NCI-H2081 treated with DMSO at 0.1 percent for 48 hours (cell line): Measurements from ENCODE around the gene ATL2.
"Not testable (repeated sequence)": the region's sequence is repeated elsewhere in the genome, so short reads cannot be mapped to it uniquely, and the experiment has no call there.

Experiments
- DNase-seq: peaks from one replicate; lab custom pipeline; 2025; lab: John Stamatoyannopoulos, UW

Gene ATL2

GRCh38 chr2:38390947-38391346 is 13.9 kb upstream of the ATL2 start:
- DNase-seq: no peak

- DNase-seq: no peak
Measured at GRCh38 chr2:38387887-38388286, 10.8 kb upstream of the ATL2 start.

DNA sequence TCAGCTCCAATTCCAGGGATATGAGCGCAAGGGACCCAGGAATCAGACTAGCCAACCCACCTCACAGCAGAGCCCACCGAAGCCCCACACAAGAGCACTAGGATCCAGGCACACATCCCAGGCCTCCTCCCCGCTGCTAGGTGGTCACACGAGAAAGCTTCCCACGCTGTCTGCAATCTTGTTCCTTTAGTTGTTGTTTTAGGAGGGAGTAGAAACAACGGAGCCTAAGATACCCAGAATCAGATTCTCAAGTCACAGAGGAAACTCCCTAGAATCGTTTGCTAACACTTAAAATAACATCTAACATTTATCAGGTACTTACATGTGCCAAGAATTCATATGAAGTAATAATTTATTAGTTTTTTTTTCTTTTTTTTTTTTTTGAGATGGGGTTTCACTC is 9.7 kb upstream of the ATL2 start:
- DNase-seq: no peak

DNA sequence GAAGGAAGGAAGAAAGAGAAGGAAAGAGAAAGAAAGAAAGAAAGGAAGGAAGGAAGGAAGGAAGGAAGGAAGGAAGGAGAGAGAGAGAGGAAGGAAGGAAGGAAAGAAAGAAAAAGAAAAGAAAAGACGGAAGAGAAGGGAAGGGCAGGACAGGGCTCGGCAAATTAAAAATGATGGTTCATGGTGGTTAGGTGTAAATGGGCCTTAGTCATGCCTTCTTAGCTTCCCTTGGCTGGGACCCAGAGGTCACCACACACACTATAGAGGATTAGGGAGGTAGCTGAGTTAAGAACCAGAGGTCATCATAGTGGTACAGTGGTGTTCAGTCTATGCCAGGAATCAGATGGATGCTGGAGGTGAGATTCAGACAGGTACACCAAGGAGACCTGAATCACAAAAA is 9.3 kb upstream of the ATL2 start:
- no peak for DNase-seq

GRCh38 chr2:38384338-38384737 is 7.3 kb upstream of the ATL2 start:
- no peak for DNase-seq

DNA sequence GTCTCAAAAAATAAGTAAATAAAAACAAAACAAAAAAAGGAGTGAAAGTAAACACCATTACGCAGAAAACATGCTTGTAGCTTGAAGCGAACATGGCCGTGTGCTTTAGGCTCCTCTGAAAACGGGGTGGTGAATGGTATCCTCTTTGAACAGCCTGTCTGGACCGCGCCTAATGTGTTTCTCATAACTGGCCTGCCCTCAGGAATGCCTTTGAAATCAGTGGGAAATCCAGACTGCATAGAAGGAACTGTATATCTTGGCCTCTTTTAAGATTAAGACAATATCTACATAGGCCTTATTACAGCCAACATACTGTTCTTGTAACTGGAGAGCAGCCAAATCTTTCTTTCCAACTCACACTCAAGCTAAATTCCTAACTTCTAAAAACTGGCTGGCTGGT is 6.7 kb upstream of the ATL2 start:
- not testable (repeated sequence) for DNase-seq

DNA sequence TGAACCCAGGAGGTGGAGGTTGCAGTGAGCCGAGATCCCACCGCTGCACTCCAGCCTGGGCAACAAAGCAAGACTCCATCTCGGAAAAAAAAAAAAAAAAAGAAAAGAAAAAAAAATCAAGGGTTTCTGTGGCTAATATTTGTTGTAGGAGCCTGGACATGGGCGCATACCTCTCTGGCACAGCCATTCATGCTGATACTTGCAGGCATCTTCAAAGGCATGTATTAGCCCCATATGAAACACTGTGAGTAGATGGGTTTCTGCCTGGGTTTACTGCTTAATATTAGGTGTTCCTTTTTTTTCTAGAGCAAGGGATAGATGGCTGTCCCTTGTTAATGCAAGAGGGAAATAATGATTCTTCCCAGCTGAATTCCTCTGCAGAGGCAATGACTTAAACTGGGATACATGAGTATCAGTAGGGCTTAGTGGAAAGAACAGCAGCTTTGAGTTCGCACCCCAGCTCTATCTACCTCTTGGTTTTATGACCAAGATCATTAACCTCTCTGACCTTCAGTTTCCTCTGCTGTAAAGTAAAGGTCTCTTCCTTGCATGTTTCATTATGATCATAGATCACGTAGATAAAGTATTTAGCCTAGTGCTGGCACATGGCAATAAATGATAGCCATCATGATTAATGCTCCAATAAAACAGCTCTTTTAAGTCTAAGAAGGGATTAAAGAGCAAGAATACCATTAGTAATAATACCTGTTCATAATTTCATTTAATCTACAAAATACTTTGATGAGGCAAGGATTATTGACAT is 4.5 kb upstream of the ATL2 start:
- DNase-seq: no peak

- no peak for DNase-seq
Measured at GRCh38 chr2:38380397-38381130, 3.5 kb upstream of the ATL2 start.

DNA sequence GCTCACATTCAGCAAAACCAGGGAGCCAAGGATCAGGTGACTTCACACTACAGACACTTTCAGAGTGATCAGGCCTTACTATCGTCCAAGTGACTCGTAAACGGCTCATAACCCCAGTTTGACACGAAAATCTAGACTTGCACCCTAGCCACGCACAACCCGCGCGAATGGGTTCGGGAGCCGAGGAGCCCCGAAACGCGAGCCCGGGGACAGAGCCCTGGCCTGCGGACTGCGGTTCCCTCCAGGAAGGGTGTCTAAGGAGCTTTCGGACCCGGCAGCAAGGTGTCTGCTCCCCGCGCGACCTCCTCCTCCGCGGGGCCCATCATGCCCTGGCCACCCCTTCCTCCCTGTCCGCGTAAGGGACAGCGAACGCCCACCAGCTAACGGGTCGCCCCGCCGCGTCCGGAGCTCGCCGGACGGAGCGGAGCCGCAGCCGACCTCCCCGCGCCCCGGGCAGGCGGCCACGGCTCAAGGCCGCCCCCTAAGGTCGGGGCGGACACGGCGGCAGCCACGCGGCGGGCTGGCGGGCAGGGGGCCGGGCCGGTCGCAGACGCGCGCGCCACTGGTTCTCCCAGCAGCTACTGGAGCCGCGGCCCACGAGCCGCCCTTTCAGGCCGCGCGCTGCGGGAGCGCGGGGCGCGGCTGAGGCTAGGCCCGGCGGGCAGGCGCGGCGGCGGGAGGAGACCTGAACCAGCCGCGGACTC is 575 bp downstream of the ATL2 start:
- DNase-seq: no peak

DNA sequence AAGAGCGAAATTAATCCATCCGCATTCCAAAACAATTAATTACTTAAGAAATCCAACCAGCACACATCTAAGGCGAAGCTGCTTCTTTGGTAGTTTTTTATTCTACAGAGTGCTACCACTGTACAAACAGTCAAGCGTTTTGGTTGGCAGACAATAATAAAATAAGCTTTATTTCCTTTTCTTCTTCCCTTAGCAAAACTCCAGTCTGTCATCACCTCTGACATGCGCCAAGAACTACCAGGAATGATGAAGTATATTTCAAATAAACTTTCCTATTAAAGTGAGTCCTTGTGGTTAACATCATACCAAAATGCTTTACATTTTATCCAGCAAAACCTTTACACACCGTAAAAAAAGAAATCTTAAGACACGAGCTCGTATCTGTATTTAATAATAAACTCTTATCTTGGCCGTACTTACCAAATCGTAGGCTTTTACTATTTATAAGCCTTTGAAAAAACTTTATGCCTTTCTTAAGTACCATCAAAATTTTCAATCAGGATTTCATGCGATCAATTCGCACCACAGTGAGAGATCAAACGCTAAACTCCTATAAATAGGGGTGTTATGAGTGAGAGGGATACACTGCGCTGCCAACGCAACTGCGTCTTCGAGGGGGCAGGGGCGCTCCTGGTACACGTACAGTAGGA is 1.3 kb downstream of the ATL2 start:
- no peak for DNase-seq

DNA sequence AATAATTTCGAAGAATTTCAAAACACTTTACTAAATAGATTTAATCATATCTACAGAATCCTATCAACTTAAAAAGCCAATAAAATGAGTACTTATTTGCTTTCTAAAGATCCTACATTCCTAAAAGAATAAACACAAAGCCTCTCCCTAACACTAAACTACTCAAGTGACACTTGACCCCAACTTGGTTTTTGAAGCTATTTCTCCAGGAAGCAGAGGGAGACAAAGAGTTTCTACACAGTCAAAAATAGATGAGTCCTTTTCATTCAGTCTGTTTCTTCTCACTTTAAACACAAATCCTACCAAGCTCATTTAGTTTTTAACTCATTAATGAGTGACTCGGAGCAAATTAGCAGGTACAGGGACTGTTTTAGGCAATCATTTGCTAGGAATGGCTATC is 2.1 kb downstream of the ATL2 start:
- DNase-seq: no peak

- DNase-seq: no peak
Measured at GRCh38 chr2:38371235-38371634, 5.8 kb downstream of the ATL2 start.

DNA sequence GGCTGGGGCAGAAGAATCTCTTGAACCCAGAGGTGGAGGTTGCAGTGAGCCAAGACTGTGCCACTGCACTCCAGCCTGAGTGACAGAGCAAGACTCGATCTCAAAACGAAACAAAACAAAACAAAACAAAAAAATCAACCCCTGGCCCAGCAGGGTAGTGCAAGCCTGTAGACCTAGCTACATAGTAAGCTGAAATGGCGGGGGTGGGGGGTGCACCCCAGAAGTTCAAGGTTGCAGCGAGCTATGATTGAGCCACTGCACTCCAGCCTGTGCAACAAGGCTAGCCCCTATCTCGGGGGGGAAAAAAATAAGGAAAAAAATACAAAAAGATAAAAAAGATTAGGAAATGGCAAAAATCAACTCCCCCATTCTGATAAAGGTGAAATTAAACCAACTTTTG is 6.4 kb downstream of the ATL2 start:
- no peak for DNase-seq

GRCh38 chr2:38362232-38362631 is 14.8 kb downstream of the ATL2 start:
- no peak for DNase-seq

- no peak for DNase-seq
Measured at GRCh38 chr2:38360177-38360576, 16.9 kb downstream of the ATL2 start.

DNA sequence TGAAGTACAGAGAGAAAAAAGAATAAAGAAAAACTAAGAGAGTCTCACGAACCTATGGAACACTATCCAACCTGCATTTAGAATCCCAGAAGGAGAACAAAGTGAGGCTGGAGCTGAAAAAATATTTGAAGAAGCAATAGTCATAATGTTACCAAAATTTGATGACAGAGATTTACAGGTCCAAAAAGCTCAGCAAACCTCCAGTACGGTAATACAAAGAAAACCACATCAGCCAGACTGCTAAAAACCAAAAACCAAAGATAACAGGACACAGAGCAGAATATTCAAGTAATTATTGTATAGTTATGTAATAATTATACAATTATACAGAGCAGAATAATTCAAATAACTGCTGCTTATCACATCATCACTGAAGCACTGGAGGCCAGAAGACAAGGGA is 23.7 kb downstream of the ATL2 start:
- no peak for DNase-seq

DNA sequence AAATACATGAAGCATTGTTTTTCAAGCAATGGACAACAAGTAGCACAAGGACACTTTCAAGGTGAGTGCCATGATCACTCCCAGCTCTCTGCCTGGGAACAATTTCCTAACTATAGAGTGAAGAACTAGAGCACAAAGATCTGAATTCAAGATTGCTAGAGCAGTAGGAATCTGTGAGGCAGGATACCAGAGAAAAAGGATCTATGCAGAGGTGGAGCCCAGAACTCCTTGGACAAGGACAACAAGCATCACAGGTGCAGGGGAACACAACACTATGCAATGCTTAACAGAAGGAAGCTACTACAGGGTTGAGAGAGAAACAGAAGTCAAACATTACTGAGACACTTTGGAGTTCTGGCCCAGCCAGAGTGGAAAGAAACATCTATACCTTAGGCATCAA is 24.7 kb downstream of the ATL2 start:
- DNase-seq: no peak

DNA sequence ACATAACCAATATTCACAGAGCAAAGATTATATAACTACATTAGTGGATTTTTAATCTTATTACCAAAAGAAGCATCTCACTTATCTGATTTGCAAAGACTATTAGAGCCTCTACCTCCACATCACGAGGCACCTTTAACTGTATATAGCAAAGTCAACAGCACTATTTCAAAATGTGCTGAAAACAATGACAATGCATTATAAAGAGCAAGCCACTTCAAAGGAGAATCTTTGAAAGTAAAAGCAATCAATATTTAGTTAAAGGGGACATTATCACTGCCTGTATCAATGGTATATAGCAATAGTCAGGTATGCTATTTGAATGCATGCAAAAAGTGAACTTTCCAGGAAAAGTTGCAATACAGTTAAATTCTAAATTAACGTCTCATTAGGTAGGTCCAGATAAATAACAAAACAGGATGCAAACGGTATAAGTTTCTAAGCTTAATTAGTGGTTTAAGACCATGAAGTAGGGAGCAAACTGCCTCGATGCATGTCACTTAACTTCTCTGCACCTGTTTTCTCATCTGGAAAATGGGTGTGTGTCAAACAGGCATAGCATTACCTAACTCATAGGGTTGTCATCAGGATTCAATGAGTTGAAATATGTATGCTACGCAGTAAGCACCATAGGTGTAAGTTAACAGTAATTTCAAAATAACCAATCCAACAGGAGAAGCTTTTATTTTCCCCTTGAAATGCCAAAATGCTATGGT is 31.6 kb downstream of the ATL2 start:
- no peak for DNase-seq

GRCh38 chr2:38344813-38345212 is 32.3 kb downstream of the ATL2 start:
- DNase-seq: no peak

- DNase-seq: no peak
Measured at GRCh38 chr2:38343212-38343611, 33.9 kb downstream of the ATL2 start.

DNA sequence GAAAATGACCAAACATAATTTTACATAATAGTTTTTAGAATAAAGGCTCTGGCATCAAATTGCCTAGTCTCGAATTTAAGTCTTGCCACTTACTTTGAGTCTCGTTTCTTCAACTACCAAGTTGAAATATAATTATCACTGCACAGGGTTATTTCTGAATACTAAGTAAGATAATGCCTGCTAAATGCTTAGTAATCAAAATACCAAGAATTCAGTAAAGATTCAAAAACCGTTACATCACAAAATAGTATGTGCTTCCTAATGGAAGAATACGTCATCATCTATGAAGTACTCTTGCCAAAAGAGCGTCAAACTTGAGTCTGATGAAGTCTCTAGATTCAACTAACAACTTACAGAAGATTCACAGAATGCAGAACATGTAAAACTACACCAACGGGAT is 40.5 kb downstream of the ATL2 start:
- DNase-seq: no peak

GRCh38 chr2:38330754-38331153 is 46.3 kb downstream of the ATL2 start:
- DNase-seq: no peak
